ENCODE measurements around the gene NSRP1. TPM values are rescaled to one million over a fixed set of nuclear protein-coding genes. Genes with fewer than 3 reads are reported as not detected.

Gene NSRP1
- total and polyA plus RNA-seq, 2 of the 8 experiments (the other 6 are each of a cell fraction or from before 2014, with no cell fraction given) = 6.1 to 22.4 TPM

- no peak overlapping the region for H3K27ac ChIP-seq (ENCODE audit: low read depth, low read length)
- H3K4me1 ChIP-seq (replicated peaks in 1 of 4; ENCODE audit: control insufficient read depth in 3 of 4, insufficient read depth in 4 of 4, low read length in 3 of 4) = no peaks in the 10 kb centered on the region
- H3K14ac ChIP-seq (ENCODE audit: insufficient read length) = no peak overlapping the region
- no peak overlapping the region for H3K23ac ChIP-seq (ENCODE audit: insufficient read length)
- no peak overlapping the region for H3K56ac ChIP-seq (replicated peaks; ENCODE audit: insufficient read length, low read depth, low read length)
- DNase-seq (ENCODE audit: low read depth in 1 of 2, low spot score in 2 of 2) (no peak), FAIRE-seq (no peak)
- no peak overlapping the region for H2BK12ac ChIP-seq (ENCODE audit: low read depth, low read length)
- ChIA-PET POLR2A (ENCODE audit: partially characterized antibody) (no interaction called here), CTCF (ENCODE audit: partially characterized antibody) (interaction anchor here (0.9 to 1.8 kb wide), 3 partner anchors 9 to 26 kb away, joined by 4 to 7 read pairs (median 4); no protein-coding TSS in a partner anchor)
- H3K9ac ChIP-seq (replicated peaks in 1 of 4; ENCODE audit: extremely low read depth in 1 of 4, low read depth in 3 of 4, low read length in 3 of 4) = no peak overlapping the region
- H3K27me3 ChIP-seq (replicated peaks in 1 of 4; ENCODE audit: control insufficient read depth in 3 of 4, extremely low read depth in 1 of 4, insufficient read depth in 3 of 4, low read length in 3 of 4) = no peaks in the 10 kb centered on the region
- no peaks in the 10 kb centered on the region for H3K23me2 ChIP-seq (ENCODE audit: low read depth, low read length)
- H2AFZ ChIP-seq (ENCODE audit: low read length) = no peak overlapping the region
- H3K36me3 ChIP-seq (ENCODE audit: control insufficient read depth in 2 of 4, insufficient read depth in 4 of 4, low read length in 3 of 4) = peaks cover 5 to 41% (median 17%) of the 10 kb centered on the region in 4 experiments
- H3K79me2 ChIP-seq (ENCODE audit: control insufficient read depth in 1 of 2, insufficient read depth in 2 of 2, low read length in 2 of 2) = no peaks in the 10 kb centered on the region
- no peak overlapping the region for H2BK120ac ChIP-seq (replicated peaks; ENCODE audit: low read depth, low read length)
- H2BK5ac ChIP-seq (ENCODE audit: low read depth, low read length) = no peak overlapping the region
- no peak overlapping the region for H4K8ac ChIP-seq (ENCODE audit: extremely low read depth, insufficient read depth, low read length)
- H3K9me3 ChIP-seq (ENCODE audit: insufficient read depth in 2 of 2, low read depth in 1 of 2, low read length in 1 of 2) = no peaks in the 10 kb centered on the region
- H2BK20ac ChIP-seq (ENCODE audit: low read length) = no peak overlapping the region
- H4K91ac ChIP-seq (replicated peaks; ENCODE audit: insufficient read length, low read length) = no peak overlapping the region
- H3K4ac ChIP-seq (replicated peaks; ENCODE audit: insufficient read length, low read depth, low read length) = no peak overlapping the region
- H3K4me3 ChIP-seq (ENCODE audit: extremely low read depth in 1 of 4, insufficient read depth in 2 of 4, low read depth in 3 of 4, low read length in 4 of 4) = no peak overlapping the region
- H3K18ac ChIP-seq (ENCODE audit: extremely low read depth, low read length) = no peak overlapping the region
- no peak overlapping the region for H2BK15ac ChIP-seq (ENCODE audit: low read length)
- no peak overlapping the region for H2AK5ac ChIP-seq (ENCODE audit: low read depth, low read length)
- no peaks in the 10 kb centered on the region for H3K79me1 ChIP-seq (ENCODE audit: low read depth, low read length)
- H4K20me1 ChIP-seq (replicated peaks in 1 of 2; ENCODE audit: control insufficient read depth in 1 of 2, insufficient read depth in 2 of 2, low read length in 2 of 2) = no peaks in the 10 kb centered on the region
- WGBS, 2 experiments (ENCODE audit: extremely low coverage in 1 of 2, insufficient coverage in 1 of 2, insufficient read length in 1 of 2, insufficient replicate concordance in 2 of 2, low coverage in 1 of 2, low lambda C conversion rate in 2 of 2, missing lambda C conversion rate in 1 of 2) = 94% methylated on average over 1 of the region's 1 CpG; no CpG with 5 or more reads in 1 of the 2 experiments
- H4K5ac ChIP-seq (ENCODE audit: insufficient read length, low read depth, low read length) = no peak overlapping the region
- H3K4me2 ChIP-seq (ENCODE audit: insufficient read depth in 1 of 2, low read depth in 2 of 2, low read length in 2 of 2) = no peak overlapping the region
- TF ChIP-seq POLR2A (IDR thresholded peaks at IDR 0.05; ENCODE audit: control extremely low read depth in 1 of 2, low read depth in 2 of 2, low read length in 2 of 2) (no peak), EP300 (IDR thresholded peaks at IDR 0.05; ENCODE audit: borderline replicate concordance in 1 of 2, low read depth in 2 of 2, low read length in 2 of 2) (no peak), MAFK (IDR thresholded peaks at IDR 0.05; ENCODE audit: low read depth, low read length) (no peak), TAF7 (optimal IDR thresholded peaks at IDR 0.05; ENCODE audit: borderline replicate concordance, low read depth, low read length) (no peak), BRCA1 (IDR thresholded peaks at IDR 0.05; ENCODE audit: low read depth, low read length) (no peak), KDM4A (IDR thresholded peaks at IDR 0.05; ENCODE audit: low read depth, low read length, severe bottlenecking) (no peak), ATF3 (IDR thresholded peaks at IDR 0.05; ENCODE audit: insufficient read depth, low read depth, low read length) (no peak), GTF2F1 (IDR thresholded peaks at IDR 0.05; ENCODE audit: borderline replicate concordance, low read depth, low read length) (no peak), HDAC2 (IDR thresholded peaks at IDR 0.05; ENCODE audit: borderline replicate concordance in 1 of 2, low read depth in 2 of 2, low read length in 2 of 2) (no peak), RNF2 (IDR thresholded peaks at IDR 0.05; ENCODE audit: borderline replicate concordance, low read depth, low read length, missing control alignments, poor library complexity, severe bottlenecking) (no peak), SP2 (IDR thresholded peaks at IDR 0.05; ENCODE audit: low read length) (no peak)
Measured at GRCh38 chr17:30186761-30187160, 70.1 kb downstream of the NSRP1 start.
